ENCODE results near the gene FYTTD1.

GRCh38 chr3:197820550-197821335 lies 71.1 kb downstream of the FYTTD1 start:
- TF ChIP-seq POLR2A (IDR thresholded peaks at IDR 0.05), result no peak
- TF ChIP-seq, protein P1, sequence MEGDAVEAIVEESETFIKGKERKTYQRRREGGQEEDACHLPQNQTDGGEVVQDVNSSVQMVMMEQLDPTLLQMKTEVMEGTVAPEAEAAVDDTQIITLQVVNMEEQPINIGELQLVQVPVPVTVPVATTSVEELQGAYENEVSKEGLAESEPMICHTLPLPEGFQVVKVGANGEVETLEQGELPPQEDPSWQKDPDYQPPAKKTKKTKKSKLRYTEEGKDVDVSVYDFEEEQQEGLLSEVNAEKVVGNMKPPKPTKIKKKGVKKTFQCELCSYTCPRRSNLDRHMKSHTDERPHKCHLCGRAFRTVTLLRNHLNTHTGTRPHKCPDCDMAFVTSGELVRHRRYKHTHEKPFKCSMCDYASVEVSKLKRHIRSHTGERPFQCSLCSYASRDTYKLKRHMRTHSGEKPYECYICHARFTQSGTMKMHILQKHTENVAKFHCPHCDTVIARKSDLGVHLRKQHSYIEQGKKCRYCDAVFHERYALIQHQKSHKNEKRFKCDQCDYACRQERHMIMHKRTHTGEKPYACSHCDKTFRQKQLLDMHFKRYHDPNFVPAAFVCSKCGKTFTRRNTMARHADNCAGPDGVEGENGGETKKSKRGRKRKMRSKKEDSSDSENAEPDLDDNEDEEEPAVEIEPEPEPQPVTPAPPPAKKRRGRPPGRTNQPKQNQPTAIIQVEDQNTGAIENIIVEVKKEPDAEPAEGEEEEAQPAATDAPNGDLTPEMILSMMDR (IDR thresholded peaks at IDR 0.05), result no peak
- TF ChIP-seq POLR2AphosphoS5 (IDR thresholded peaks at IDR 0.05; ENCODE audit: insufficient read depth in 1 of 2, low read depth in 1 of 2), result no peak
